Endothelial cell (in vitro differentiated cells): Measurements from ENCODE around the gene CENATAC. TPM values are rescaled to one million over a fixed set of nuclear protein-coding genes. Genes with fewer than 3 reads are reported as not detected.
A peak's percentile ranks its signal among the peaks of the same experiment; 100 is the strongest.

Experiments
- DNase-seq: peaks from one replicate; pipeline ENCODE4 v3.0.0; 2021; ENCODE audit warnings: low spot score
- H3K27ac Mint-ChIP-seq: one replicate; pipeline ENCODE4 v1.8.0; 2021; ENCODE audit warnings: mixed read lengths, inconsistent platforms; ENCODE audit not compliant: unreplicated experiment
- H3K27me3 Mint-ChIP-seq: one replicate; pipeline ENCODE4 v1.8.0; 2021; ENCODE audit warnings: mild to moderate bottlenecking, moderate library complexity, mixed read lengths, inconsistent platforms; ENCODE audit not compliant: unreplicated experiment
- H3K36me3 Mint-ChIP-seq: one replicate; pipeline ENCODE4 v1.8.0; 2021; ENCODE audit warnings: mild to moderate bottlenecking, low read depth, mixed read lengths, inconsistent platforms; ENCODE audit not compliant: unreplicated experiment
- H3K4me1 Mint-ChIP-seq: one replicate; pipeline ENCODE4 v1.8.0; 2021; ENCODE audit warnings: mild to moderate bottlenecking, mixed read lengths, inconsistent platforms; ENCODE audit not compliant: unreplicated experiment
- H3K4me3 Mint-ChIP-seq: one replicate; pipeline ENCODE4 v1.8.0; 2021; ENCODE audit warnings: mild to moderate bottlenecking, mixed read lengths, inconsistent platforms; ENCODE audit not compliant: unreplicated experiment
- H3K9me3 Mint-ChIP-seq: one replicate; pipeline ENCODE4 v1.8.0; 2021; ENCODE audit warnings: mixed read lengths, inconsistent platforms; ENCODE audit not compliant: unreplicated experiment
- CTCF ChIP-seq: fragments of 200-600 bp; sonication (generic); IDR thresholded peaks from one replicate; pipeline ENCODE4 v1.5.0; 2021; ENCODE audit warnings: antibody characterized with exemption; ENCODE audit not compliant: unreplicated experiment
- total RNA-seq: library from RNA; stranded (reverse); fragmentation: NEBNext Ultra II Directional; extraction: Animal tissue kit (Norgen Biotek cat#: 25700); gene quantifications from one replicate; pipeline ENCODE4 v1.2.1, GENCODE V29; 2021; ENCODE audit not compliant: unreplicated experiment

The CENATAC gene
- total RNA-seq, 1 donor from 2014 or later: 34.7 TPM

- no peak for DNase-seq
- Mint-ChIP-seq H3K27ac (no peak overlapping the region), H3K4me3 (no peak overlapping the region), H3K4me1 (peaks cover 35% of the 10 kb centered on the region), H3K36me3 (peaks cover 23% of the 10 kb centered on the region), H3K9me3 (no peaks in the 10 kb centered on the region), H3K27me3 (peaks cover 3% of the 10 kb centered on the region)
- TF ChIP-seq CTCF: no peak
These were observed 29.8 kb downstream of the CENATAC start for GRCh38 chr11:119027561-119028345.

GRCh38 chr11:119028346-119029068, 30.6 kb downstream of the CENATAC start:
- TF ChIP-seq CTCF: no peak
- H3K27ac Mint-ChIP-seq: peak overlapping the region; percentile 48
- peaks cover 3% of the 10 kb centered on the region for H3K27me3 Mint-ChIP-seq
- DNase-seq: no peak
- H3K9me3 Mint-ChIP-seq: no peaks in the 10 kb centered on the region
- peaks cover 33% of the 10 kb centered on the region for H3K4me1 Mint-ChIP-seq
- H3K4me3 Mint-ChIP-seq: peak overlapping the region; percentile 79
- peaks cover 19% of the 10 kb centered on the region for H3K36me3 Mint-ChIP-seq

- H3K27me3 Mint-ChIP-seq: peaks cover 3% of the 10 kb centered on the region
- TF ChIP-seq CTCF: no peak
- no peak for DNase-seq
- peak overlapping the region; percentile 79 for H3K4me3 Mint-ChIP-seq
- peak overlapping the region; percentile 48 for H3K27ac Mint-ChIP-seq
- peaks cover 28% of the 10 kb centered on the region for H3K4me1 Mint-ChIP-seq
- peaks cover 15% of the 10 kb centered on the region for H3K36me3 Mint-ChIP-seq
- H3K9me3 Mint-ChIP-seq: no peaks in the 10 kb centered on the region
These were observed 31.1 kb downstream of the CENATAC start for GRCh38 chr11:119029069-119029339.

GRCh38 chr11:119029340-119030028, 31.5 kb downstream of the CENATAC start:
- Mint-ChIP-seq H3K27ac (peak overlapping the region; percentile 48), H3K4me3 (peak overlapping the region; percentile 79), H3K27me3 (peaks cover 3% of the 10 kb centered on the region), H3K9me3 (no peaks in the 10 kb centered on the region), H3K36me3 (peaks cover 11% of the 10 kb centered on the region), H3K4me1 (peaks cover 23% of the 10 kb centered on the region)
- DNase-seq: no peak
- no peak for TF ChIP-seq CTCF

- Mint-ChIP-seq H3K36me3 (peaks cover 8% of the 10 kb centered on the region), H3K27ac (no peak overlapping the region), H3K9me3 (no peaks in the 10 kb centered on the region), H3K27me3 (peaks cover 3% of the 10 kb centered on the region), H3K4me3 (peak overlapping the region; percentile 79), H3K4me1 (peaks cover 18% of the 10 kb centered on the region)
- no peak for DNase-seq
- TF ChIP-seq CTCF: no peak
These were observed 32.0 kb downstream of the CENATAC start for GRCh38 chr11:119030029-119030328.
